H9 (cell line): ENCODE data around the gene ZP1. TPM values are rescaled to one million over a fixed set of nuclear protein-coding genes. Genes with fewer than 3 reads are reported as not detected.

Source experiments
- DNase-seq: peaks from one replicate; pipeline ENCODE4 v3.0.0-alpha.2; 2017
- H2AFZ ChIP-seq: one replicate; pipeline ENCODE4 v1.6.1; 2013; ENCODE audit warnings: mild to moderate bottlenecking, low read length, control low read depth, moderate library complexity
- H2AK5ac ChIP-seq: 2 replicates; pipeline ENCODE4 v1.6.1; 2013; ENCODE audit warnings: low read length, control low read depth, mixed read lengths; ENCODE audit not compliant: insufficient read length
- H2BK120ac ChIP-seq: one replicate; pipeline ENCODE4 v1.6.1; 2013; ENCODE audit warnings: low read depth, mild to moderate bottlenecking, low read length, control low read depth, inconsistent platforms; ENCODE audit not compliant: poor library complexity, severe bottlenecking
- H2BK12ac ChIP-seq: 2 replicates; pipeline ENCODE4 v1.6.1; 2013; ENCODE audit warnings: low read length, control low read depth, mixed read lengths, low read depth; ENCODE audit not compliant: insufficient read length
- H2BK15ac ChIP-seq: 2 replicates; pipeline ENCODE4 v1.6.1; 2013; ENCODE audit warnings: low read depth, low read length, control low read depth
- H2BK20ac ChIP-seq: one replicate; pipeline ENCODE4 v1.6.1; 2013; ENCODE audit warnings: low read depth, mild to moderate bottlenecking, low read length, control low read depth, inconsistent platforms; ENCODE audit not compliant: poor library complexity, severe bottlenecking
- H2BK5ac ChIP-seq: 2 replicates; pipeline ENCODE4 v1.6.1; 2013; ENCODE audit warnings: low read length, control low read depth, mixed read lengths; ENCODE audit not compliant: insufficient read length
- H3K14ac ChIP-seq: 2 replicates; pipeline ENCODE4 v1.6.1; 2013; ENCODE audit warnings: low read length, control low read depth; ENCODE audit not compliant: insufficient read depth
- H3K18ac ChIP-seq: 2 replicates; pipeline ENCODE4 v1.6.1; 2013; ENCODE audit warnings: low read depth, mild to moderate bottlenecking, mixed read lengths, low read length, control low read depth; ENCODE audit not compliant: insufficient read length
- H3K23ac ChIP-seq: 2 replicates; pipeline ENCODE4 v1.6.1; 2013; ENCODE audit warnings: low read length, control low read depth, mixed read lengths, low read depth; ENCODE audit not compliant: insufficient read length
- H3K23me2 ChIP-seq: 2 replicates; pipeline ENCODE4 v1.6.1; 2013; ENCODE audit warnings: low read depth, mild to moderate bottlenecking, mixed read lengths, low read length, control low read depth; ENCODE audit not compliant: insufficient read length, poor library complexity, severe bottlenecking
- H3K27ac ChIP-seq: 2 replicates; pipeline ENCODE4 v1.5.1; 2013; ENCODE audit warnings: low read length, control low read depth, mixed read lengths, low read depth; ENCODE audit not compliant: insufficient read length
- H3K27me3 ChIP-seq: 2 replicates; pipeline ENCODE4 v1.6.1; 2013; ENCODE audit warnings: low read length, control low read depth, inconsistent platforms; ENCODE audit not compliant: insufficient read depth
- H3K4ac ChIP-seq: 2 replicates; pipeline ENCODE4 v1.6.1; 2013; ENCODE audit warnings: low read depth, mild to moderate bottlenecking, control low read depth, inconsistent platforms, low read length, moderate library complexity
- H3K4me1 ChIP-seq: 2 replicates; pipeline ENCODE4 v1.6.1; 2013; ENCODE audit warnings: low read length, control low read depth, inconsistent platforms; ENCODE audit not compliant: insufficient read depth
- H3K4me2 ChIP-seq: 2 replicates; pipeline ENCODE4 v1.6.1; 2013; ENCODE audit warnings: low read length, control low read depth, mixed read lengths; ENCODE audit not compliant: insufficient read length, insufficient read depth
- H3K56ac ChIP-seq: 2 replicates; pipeline ENCODE4 v1.6.1; 2013; ENCODE audit warnings: low read depth, mild to moderate bottlenecking, mixed read lengths, low read length, control low read depth; ENCODE audit not compliant: insufficient read length
- H3K79me1 ChIP-seq: 2 replicates; pipeline ENCODE4 v1.6.1; 2013; ENCODE audit warnings: low read depth, mild to moderate bottlenecking, moderate library complexity, low read length, control low read depth, inconsistent platforms; ENCODE audit not compliant: insufficient read depth, poor library complexity, severe bottlenecking
- H3K79me2 ChIP-seq: 2 replicates; pipeline ENCODE4 v1.6.1; 2013; ENCODE audit warnings: low read length, control low read depth, inconsistent platforms; ENCODE audit not compliant: insufficient read depth
- H3K9ac ChIP-seq: 2 replicates; pipeline ENCODE4 v1.6.1; 2013; ENCODE audit warnings: low read length, control low read depth, mixed read lengths; ENCODE audit not compliant: insufficient read length; ENCODE audit errors: extremely low read depth
- H3K9me3 ChIP-seq: one replicate; pipeline ENCODE4 v1.6.1; 2013; ENCODE audit warnings: low read depth, low read length, inconsistent platforms; ENCODE audit not compliant: control insufficient read depth
- H3T11ph ChIP-seq: one replicate; pipeline ENCODE4 v1.6.1; 2013; ENCODE audit warnings: mild to moderate bottlenecking, low read length, control low read depth, inconsistent platforms
- H4K20me1 ChIP-seq: one replicate; pipeline ENCODE4 v1.6.1; 2013; ENCODE audit not compliant: control insufficient read depth, insufficient read length, insufficient read depth
- H4K5ac ChIP-seq: 2 replicates; pipeline ENCODE4 v1.6.1; 2013; ENCODE audit warnings: low read depth, mild to moderate bottlenecking, mixed read lengths, low read length, control low read depth; ENCODE audit not compliant: insufficient read length
- H4K8ac ChIP-seq: replicated peaks from 2 replicates; pipeline ENCODE4 v1.6.1; 2013; ENCODE audit warnings: low read length, control low read depth, mixed read lengths, low read depth; ENCODE audit not compliant: insufficient read length
- H4K91ac ChIP-seq: 2 replicates; pipeline ENCODE4 v1.6.1; 2013; ENCODE audit warnings: low read depth, mild to moderate bottlenecking, moderate library complexity, mixed read lengths, low read length, control low read depth; ENCODE audit not compliant: insufficient read length
- H3K27ac Mint-ChIP-seq, 3 experiments: 2 replicates in 2 of 3; 3 replicates in 1 of 3; pipeline ENCODE4 v1.8.0; 2020 to 2021; ENCODE audit warnings: mixed read lengths in 3 of 3, mild to moderate bottlenecking in 1 of 3, moderate library complexity in 1 of 3
- H3K27me3 Mint-ChIP-seq: 2 replicates; pipeline ENCODE4 v1.8.0; 2021; ENCODE audit warnings: low read depth, mild to moderate bottlenecking, moderate library complexity, mixed read lengths
- H3K36me3 Mint-ChIP-seq, 3 experiments: 2 replicates in 2 of 3; 3 replicates in 1 of 3; pipeline ENCODE4 v1.8.0; 2020 to 2021; ENCODE audit warnings: low read depth in 3 of 3, mixed read lengths in 3 of 3; ENCODE audit not compliant: insufficient read depth in 1 of 3
- H3K4me1 Mint-ChIP-seq, 2 experiments: 2 replicates each; pipeline ENCODE4 v1.8.0; 2020; ENCODE audit warnings: mixed read lengths in 2 of 2
- H3K4me3 Mint-ChIP-seq, 2 experiments: 2 replicates in 1 of 2; 3 replicates in 1 of 2; pipeline ENCODE4 v1.8.0; 2020 to 2021; ENCODE audit warnings: mild to moderate bottlenecking in 2 of 2, mixed read lengths in 2 of 2, moderate library complexity in 1 of 2
- H3K9me3 Mint-ChIP-seq, 2 experiments: 2 replicates in 1 of 2; 3 replicates in 1 of 2; pipeline ENCODE4 v1.8.0; 2020; ENCODE audit warnings: mild to moderate bottlenecking in 2 of 2, mixed read lengths in 2 of 2, moderate library complexity in 1 of 2
- CTCF ChIP-seq: fragments of 200-600 bp; sonication (generic); conservative IDR thresholded peaks from 3 replicates; pipeline ENCODE4 v1.8.0; 2021; ENCODE audit warnings: antibody characterized with exemption, mild to moderate bottlenecking
- WGBS: extraction: QIAGEN DNeasy Blood & Tissue Kit; methylation state at CpG from one replicate; pipeline ENCODE4 v1.1.7; 2013; ENCODE audit warnings: missing lambda C conversion rate, low lambda C conversion rate, mixed read lengths; ENCODE audit not compliant: insufficient read length; ENCODE audit errors: extremely low coverage; 5-methylcytosine and 5-hydroxymethylcytosine counted together
- total RNA-seq: library from RNA; stranded (reverse); gene quantifications from 2 replicates; pipeline ENCODE4 v1.2.1, GENCODE V29; 2021

The ZP1 gene
- total RNA-seq, 1 experiment from 2014 or later = not detected

- no peak overlapping the region for H2BK15ac ChIP-seq
- no peaks in the 10 kb centered on the region; the same call in 1 of the 2 replicates for H3K79me2 ChIP-seq
- no peak overlapping the region for H2BK12ac ChIP-seq
- Mint-ChIP-seq H3K27me3 (peaks cover 5% of the 10 kb centered on the region), H3K36me3 (peaks cover 15 to 34% (median 20%) of the 10 kb centered on the region in 3 experiments), H3K4me3 (no peak overlapping the region), H3K9me3 (no peaks in the 10 kb centered on the region; a peak in 1 of 5 replicates), H3K4me1 (peaks cover 38 to 40% of the 10 kb centered on the region in 2 experiments), H3K27ac (no peak overlapping the region)
- TF ChIP-seq CTCF = no peak
- H3K14ac ChIP-seq = no peak overlapping the region
- peaks cover 22% of the 10 kb centered on the region for H3K23me2 ChIP-seq
- H3K27ac ChIP-seq = no peak overlapping the region
- no CpG with 5 or more reads among the region's 1 CpG for WGBS
- no peak overlapping the region for H4K5ac ChIP-seq
- peaks cover 2% of the 10 kb centered on the region for H3K4me1 ChIP-seq
- no peaks in the 10 kb centered on the region for H3K9me3 ChIP-seq
- H3K4me2 ChIP-seq = no peak overlapping the region
- no peak overlapping the region for H2BK120ac ChIP-seq
- no peak overlapping the region for H3K23ac ChIP-seq
- H3K4ac ChIP-seq = no peak overlapping the region
- no peaks in the 10 kb centered on the region for H4K20me1 ChIP-seq
- no peak overlapping the region for H2BK20ac ChIP-seq
- H3K18ac ChIP-seq = no peak overlapping the region
- no peaks in the 10 kb centered on the region for H3K27me3 ChIP-seq
- H2BK5ac ChIP-seq = no peak overlapping the region
- H4K91ac ChIP-seq = no peak overlapping the region
- H2AK5ac ChIP-seq = no peak overlapping the region
- no peaks in the 10 kb centered on the region for H3K79me1 ChIP-seq
- no peak overlapping the region for H2AFZ ChIP-seq
- DNase-seq = no peak
- no peak overlapping the region for H3T11ph ChIP-seq
- no peak overlapping the region for H3K9ac ChIP-seq
- no peak overlapping the region for H3K56ac ChIP-seq
- no peak overlapping the region for H4K8ac ChIP-seq
Observed at GRCh38 chr11:60917267-60917666, 49.9 kb downstream of the ZP1 start.
